G401.6 (cell line): ENCODE data around the gene ATP1B3.
"Not testable (repeated sequence)": the region's sequence is repeated elsewhere in the genome, so short reads cannot be mapped to it uniquely, and the experiment has no call there.

Experiments
- FAIRE-seq: peaks from 2 replicates; lab custom pipeline; 2012; peaks lifted over from hg19 to GRCh38; lab: Jason Lieb, UNC

The ATP1B3 gene

DNA sequence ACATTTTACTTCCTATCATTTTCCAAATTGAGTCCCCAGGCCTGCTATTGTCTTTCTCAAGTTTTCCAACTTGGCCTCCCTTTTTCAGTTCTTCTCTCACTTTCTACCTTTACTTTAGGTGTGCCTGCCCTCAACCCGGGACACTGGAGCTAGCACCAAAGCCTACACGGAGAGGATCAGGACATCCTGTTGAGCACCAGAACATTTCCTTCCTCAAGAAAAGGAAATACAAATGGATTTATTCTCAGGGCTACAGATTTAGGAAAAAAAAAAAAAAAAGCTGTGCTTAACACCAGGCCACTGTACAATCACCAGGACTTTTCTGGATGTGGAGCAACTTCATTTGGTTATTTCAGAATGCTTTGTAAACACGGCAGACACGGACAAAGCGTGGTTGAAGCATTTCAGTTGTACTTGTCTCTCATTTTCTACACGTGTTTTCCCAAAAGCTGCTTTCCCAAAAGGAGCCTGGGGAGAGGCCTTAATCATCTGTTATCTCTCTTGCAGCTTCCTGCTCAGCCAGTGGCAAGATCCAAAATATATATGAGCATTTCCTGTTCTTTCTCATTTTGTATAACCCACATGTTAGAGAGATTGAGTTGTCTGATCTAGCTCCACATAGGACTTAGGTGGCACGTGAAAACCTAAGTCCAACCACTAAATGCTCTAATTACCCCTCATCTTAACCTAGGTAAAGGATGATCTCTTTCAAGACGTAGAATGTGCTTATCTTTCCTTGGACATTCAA, 15.5 kb upstream of the ATP1B3 start:
- FAIRE-seq = no peak

GRCh38 chr3:141862279-141862816, 14.1 kb upstream of the ATP1B3 start:
- no peak for FAIRE-seq

DNA sequence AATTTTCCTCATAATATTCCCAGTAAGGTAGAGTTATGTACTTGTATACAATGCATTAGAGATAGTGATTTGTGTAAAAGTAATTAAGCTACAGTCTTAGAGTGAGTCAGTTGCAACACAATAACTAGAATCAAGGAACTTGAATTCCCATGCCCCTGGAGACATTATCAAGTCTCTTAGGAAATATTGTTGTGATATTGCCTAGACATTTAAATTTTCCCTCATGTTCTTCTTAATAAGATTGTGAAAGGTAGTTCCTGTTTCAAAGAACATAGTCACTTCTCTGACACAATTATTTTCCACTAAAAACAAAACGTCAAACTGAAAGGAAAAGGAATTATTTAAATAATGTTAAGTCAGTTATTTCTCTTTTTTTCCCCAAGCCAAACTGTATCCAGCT, 13.0 kb upstream of the ATP1B3 start:
- no peak for FAIRE-seq

DNA sequence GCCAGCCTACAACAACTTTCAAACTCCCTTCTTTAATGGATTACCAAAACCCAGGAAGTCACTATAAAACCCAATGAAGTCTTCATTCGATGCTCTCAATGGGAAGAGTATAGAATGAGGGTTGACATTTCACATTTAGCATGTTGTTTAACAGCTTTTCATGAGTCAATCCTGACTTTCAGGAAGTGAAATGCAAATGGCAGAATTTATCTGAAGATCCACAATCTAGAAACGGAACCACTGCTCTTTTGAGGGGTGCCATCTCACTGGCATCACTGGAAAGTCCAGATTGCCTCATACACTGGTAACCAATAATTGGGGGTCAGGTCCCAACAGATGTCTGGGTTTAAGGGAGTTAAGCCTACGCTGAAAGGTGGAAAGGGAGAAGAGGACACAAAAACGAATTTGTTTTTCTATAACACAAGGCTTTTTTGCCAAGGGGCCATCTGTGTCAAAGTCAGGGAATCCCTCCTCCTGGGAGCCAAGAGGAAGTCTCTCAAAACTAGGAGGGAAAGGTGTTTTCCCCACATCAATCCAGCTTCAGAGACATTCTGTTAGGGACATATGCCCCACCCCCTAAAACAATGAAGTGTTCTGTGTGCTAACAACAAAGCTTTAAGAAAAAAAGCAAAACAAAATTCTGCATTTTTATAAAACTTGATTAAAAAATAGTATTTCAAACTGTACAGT, 12.0 kb upstream of the ATP1B3 start:
- FAIRE-seq = no peak

DNA sequence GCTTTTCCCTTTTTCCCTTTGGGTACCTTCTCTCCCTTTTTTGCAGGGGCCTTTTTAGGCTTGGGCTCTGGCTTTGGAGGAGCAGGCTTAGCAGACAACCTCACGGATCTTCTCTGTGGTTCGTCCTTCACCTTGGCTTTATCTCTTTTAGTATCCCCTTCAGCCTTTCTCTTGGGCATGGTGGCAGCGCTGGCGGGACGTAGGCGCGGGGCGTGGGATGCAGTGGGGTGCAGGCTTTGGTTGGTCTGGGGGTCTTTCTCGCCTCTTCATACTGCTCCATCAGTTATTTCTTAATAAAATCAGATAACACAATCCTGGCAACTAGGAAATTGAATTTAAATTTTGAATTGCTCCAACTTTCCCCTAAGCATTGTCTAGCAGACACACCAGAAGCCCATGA, 11.3 kb upstream of the ATP1B3 start:
- no peak for FAIRE-seq

GRCh38 chr3:141870091-141870687, 6.3 kb upstream of the ATP1B3 start:
- FAIRE-seq = no peak

GRCh38 chr3:141875374-141875892, 1.0 kb upstream of the ATP1B3 start:
- FAIRE-seq = peak; percentile 90

GRCh38 chr3:141875893-141876380, 506 bp upstream of the ATP1B3 start:
- FAIRE-seq = peak; percentile 28

DNA sequence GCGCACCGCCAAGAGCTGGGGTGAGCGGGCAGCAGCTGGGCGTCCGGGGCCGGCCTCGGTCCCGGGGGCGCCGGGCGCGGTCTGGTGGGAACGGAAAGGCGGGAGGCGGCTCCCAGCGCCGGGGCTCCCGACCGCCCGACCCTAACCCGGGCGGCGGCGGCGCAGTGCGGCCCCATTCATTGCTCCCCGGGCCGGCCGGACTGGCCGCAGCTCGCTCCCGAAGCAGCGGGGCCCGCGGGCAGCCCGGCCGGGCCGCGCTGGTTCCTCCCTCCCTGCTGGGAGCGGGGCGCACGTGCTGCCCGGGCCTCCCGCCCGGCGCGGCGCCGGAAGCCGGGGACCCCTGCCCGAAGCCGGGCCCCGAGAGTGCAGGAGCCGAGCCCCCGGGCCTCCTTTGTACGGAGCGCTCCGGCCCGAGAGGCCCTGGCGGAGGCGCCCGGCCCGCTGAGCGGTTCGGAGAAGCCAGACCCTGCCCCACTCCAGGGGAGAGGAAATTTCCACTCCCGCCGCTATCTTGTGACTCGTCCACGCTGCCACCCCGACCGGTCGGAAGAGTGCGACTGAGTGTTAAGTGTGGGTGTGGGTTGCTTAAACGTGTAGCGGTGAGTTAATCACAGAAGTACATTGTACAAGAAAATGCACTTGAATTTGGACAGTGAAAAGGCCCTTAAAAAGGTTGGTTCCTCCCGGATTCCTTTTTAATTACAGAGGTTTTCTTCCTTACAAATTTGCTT, 613 bp downstream of the ATP1B3 start:
- FAIRE-seq = no peak

- FAIRE-seq = no peak
Measured at GRCh38 chr3:141877911-141878310, 1.5 kb downstream of the ATP1B3 start.

DNA sequence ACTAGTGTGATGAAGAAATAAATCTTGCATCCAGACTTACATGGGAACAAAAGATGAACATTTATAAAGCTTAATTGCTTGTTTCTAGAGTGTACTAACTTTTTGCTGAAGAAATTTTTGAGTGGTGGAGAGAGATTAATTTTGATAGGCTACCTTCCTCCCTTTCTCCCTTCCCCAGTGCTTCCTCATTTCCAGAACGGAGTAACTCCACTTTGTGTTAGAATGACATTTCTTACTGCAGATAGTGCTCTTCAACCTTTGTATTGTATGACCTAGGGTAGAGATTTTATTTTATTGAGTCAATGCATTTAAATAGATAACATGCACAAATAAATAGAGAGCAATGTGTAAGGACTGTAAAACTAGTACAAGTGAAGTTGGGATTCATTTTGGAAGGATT, 1.9 kb downstream of the ATP1B3 start:
- no peak for FAIRE-seq

GRCh38 chr3:141878817-141879216, 2.4 kb downstream of the ATP1B3 start:
- no peak for FAIRE-seq

GRCh38 chr3:141881702-141882101, 5.3 kb downstream of the ATP1B3 start:
- no peak for FAIRE-seq

GRCh38 chr3:141887051-141887450, 10.6 kb downstream of the ATP1B3 start:
- FAIRE-seq = no peak

DNA sequence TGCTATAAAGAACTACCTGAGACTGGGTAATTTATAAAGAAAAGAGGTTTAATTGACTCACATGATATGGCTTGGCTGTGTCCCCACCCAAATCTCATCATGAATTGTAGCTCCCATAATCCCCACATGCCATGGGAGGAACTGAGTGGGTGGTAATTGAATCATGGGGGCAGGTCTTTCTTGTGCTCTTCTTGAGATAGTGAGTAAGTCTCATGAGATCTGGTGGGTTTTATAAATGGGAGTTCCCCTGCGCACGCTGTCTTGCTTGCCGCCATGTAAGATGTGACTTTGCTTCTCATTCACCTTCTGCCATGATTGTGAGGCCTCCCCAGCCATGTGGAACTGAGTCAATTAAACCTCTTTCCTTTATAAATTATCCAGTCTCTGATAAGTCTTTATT, 12.1 kb downstream of the ATP1B3 start:
- FAIRE-seq = not testable (repeated sequence)

- no peak for FAIRE-seq
Measured at GRCh38 chr3:141894524-141895176, 18.2 kb downstream of the ATP1B3 start.

- no peak for FAIRE-seq
Measured at GRCh38 chr3:141895731-141896130, 19.3 kb downstream of the ATP1B3 start.

DNA sequence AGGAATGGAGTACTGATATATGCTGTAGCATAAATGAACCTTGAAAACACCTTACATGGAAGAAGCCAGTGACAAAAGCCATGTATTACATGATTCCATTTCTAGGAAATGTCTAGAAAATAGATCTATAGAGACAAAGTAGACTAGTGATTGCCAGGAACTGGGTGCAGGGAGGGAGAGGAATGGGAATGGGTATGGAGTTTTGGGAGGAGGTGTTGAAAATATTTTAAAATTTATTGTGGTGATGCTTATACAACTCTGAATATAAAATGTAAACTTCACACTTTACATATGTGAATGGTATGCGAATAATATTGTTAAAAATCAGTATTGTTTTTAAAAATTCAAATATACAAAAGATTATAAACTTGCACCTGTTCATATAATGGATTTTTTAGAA, 22.5 kb downstream of the ATP1B3 start:
- FAIRE-seq = no peak

- no peak for FAIRE-seq
Measured at GRCh38 chr3:141900343-141900742, 23.9 kb downstream of the ATP1B3 start.

DNA sequence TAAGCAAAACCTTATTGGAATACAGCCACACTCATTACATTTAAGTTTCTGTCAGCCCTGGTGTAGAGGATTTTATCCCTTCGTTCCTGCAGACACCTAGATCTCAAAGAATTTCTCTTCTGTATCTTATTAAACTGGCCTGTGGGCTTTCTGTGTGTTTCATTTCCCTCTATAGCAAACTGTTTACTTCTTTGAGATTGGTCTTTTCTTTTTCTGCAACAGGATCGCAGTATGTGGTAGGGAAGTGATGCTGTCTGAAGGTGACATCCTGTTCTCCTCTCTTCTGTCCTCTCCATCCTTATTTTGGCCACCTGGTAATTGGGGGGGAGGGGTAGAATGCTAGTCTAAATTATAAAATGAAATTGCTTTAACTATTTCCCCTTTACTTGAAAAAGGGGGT, 25.5 kb downstream of the ATP1B3 start:
- FAIRE-seq = no peak

DNA sequence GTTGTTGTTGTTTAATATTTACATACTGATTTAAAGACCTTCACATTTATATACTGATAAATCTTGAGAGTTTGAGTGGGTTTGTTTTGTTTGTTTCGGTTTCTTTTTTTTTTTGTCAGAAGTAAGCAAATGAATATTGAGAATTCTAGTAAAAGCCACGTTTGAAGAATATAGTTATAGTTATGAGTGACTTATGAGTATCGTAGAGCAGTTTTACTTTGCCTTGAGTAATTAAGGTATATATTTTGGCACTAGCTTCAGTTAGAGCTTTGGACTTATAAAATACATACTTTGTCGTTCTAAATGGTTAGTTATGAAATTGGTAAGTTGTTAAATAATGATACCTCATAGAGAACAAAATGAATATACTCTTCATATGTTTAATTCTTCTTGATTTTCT, 27.8 kb downstream of the ATP1B3 start:
- FAIRE-seq = no peak

DNA sequence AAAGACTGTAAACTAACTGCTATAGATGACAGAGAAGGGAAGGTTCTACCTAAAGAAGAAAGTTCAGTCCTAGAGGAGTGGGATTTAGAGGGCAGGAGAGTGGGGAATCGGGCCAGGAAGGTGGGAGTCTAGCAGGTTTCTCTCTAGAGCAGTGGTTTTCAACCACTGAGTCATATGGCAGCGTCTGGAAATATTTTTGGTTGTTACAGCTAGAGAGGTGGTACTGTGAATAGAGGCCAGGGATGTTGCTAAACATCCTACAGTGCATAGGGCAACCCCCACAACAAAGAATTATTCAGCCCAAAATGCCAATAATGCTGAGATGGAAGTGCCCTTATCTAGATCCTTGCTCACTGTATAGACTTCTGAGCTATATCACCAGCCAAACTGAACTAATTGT, 28.7 kb downstream of the ATP1B3 start:
- no peak for FAIRE-seq
